Left renal pelvis (tissue), 4 donors: Measurements from ENCODE around the gene NPIPB6. TPM values are rescaled to one million over a fixed set of nuclear protein-coding genes. Genes with fewer than 3 reads are reported as not detected.

ENCODE experiments used
- DNase-seq, 4 donors: peaks; one replicate each; pipeline ENCODE4 v3.0.0-alpha.2; 2013; ENCODE audit warnings: low read depth in 4 of 4, low spot score in 3 of 4
- polyA plus RNA-seq, 4 donors: library from polyadenylated mRNA; unstranded; fragments of 120-200 nt; gene quantifications; one replicate each; pipeline ENCODE4 v1.2.1, GENCODE V29; 2013; ENCODE audit not compliant: insufficient read length in 4 of 4

The NPIPB6 gene
- polyA plus RNA-seq, 4 donors: 0.38 to 3.0 (median 1.8) TPM

GRCh38 chr16:28300327-28300726 lies 63.0 kb downstream of the NPIPB6 start:
- DNase-seq: no peak

- DNase-seq: no peak
Measured at GRCh38 chr16:28298511-28298878, 64.8 kb downstream of the NPIPB6 start.

- DNase-seq: no peak
Measured at GRCh38 chr16:28297784-28298510, 65.4 kb downstream of the NPIPB6 start.

- DNase-seq: no peak
Measured at GRCh38 chr16:28297308-28297707, 66.0 kb downstream of the NPIPB6 start.

- no peak for DNase-seq
Measured at GRCh38 chr16:28295276-28295675, 68.0 kb downstream of the NPIPB6 start.

GRCh38 chr16:28294201-28294600 lies 69.1 kb downstream of the NPIPB6 start:
- DNase-seq: no peak

GRCh38 chr16:28293601-28293960 lies 69.7 kb downstream of the NPIPB6 start:
- no peak for DNase-seq

- DNase-seq: peak in 3 of 4 donors; percentile 41 to 63 (median 46)
Measured at GRCh38 chr16:28292731-28293600, 70.3 kb downstream of the NPIPB6 start.

Other genes starting within 250 kb of the NPIPB6 start
- gene XPO6, start 151.5 kb downstream of the NPIPB6 start, polyA plus RNA-seq: 10 to 100 TPM; 68.2 to 95.7 (median 79.5) TPM
- gene SBK1, start 71.0 kb downstream of the NPIPB6 start, polyA plus RNA-seq: 10 to 100 TPM in 3 of 4 donors, 1 to 10 TPM in 1; 7.6 to 21.7 (median 15.8) TPM
- 10 to 100 TPM; 71.6 to 83.8 (median 77.7) TPM for gene EIF3CL, start 40.3 kb upstream of the NPIPB6 start, polyA plus RNA-seq
- 1 to 10 TPM in 1 of 4 donors, not detected in 3; 1.1 TPM for gene NPIPB7, start 108.8 kb upstream of the NPIPB6 start, polyA plus RNA-seq
- gene CLN3, start 128.6 kb upstream of the NPIPB6 start, polyA plus RNA-seq: 10 to 100 TPM; 28.4 to 47.6 (median 31.9) TPM
- 1 to 10 TPM in 1 of 4 donors, under 1 TPM in 3; 0.50 to 1.1 (median 0.76) TPM for gene APOBR, start 131.1 kb upstream of the NPIPB6 start, polyA plus RNA-seq
- gene IL27, start 143.3 kb upstream of the NPIPB6 start, polyA plus RNA-seq: not detected
- 10 to 100 TPM; 11.7 to 84.7 (median 12.3) TPM for gene NUPR1, start 175.5 kb upstream of the NPIPB6 start, polyA plus RNA-seq
- 10 to 100 TPM; 20.1 to 25.4 (median 20.9) TPM for gene SGF29, start 190.4 kb upstream of the NPIPB6 start, polyA plus RNA-seq
- 1 to 10 TPM in 3 of 4 donors, under 1 TPM in 1; 0.73 to 2.2 (median 1.9) TPM for gene SULT1A2, start 233.5 kb upstream of the NPIPB6 start, polyA plus RNA-seq
- 10 to 100 TPM; 17.9 to 26.6 (median 24.4) TPM for gene SULT1A1, start 246.5 kb upstream of the NPIPB6 start, polyA plus RNA-seq